Measurements from ENCODE around the gene DDX41. TPM values are rescaled to one million over a fixed set of nuclear protein-coding genes. Genes with fewer than 3 reads are reported as not detected.

DDX41 gene
- total and polyA plus RNA-seq, 2 of the 13 experiments (the other 11 are each of a cell fraction or from before 2014, with no cell fraction given), result 62.8 to 105 TPM

- no peak for TF ChIP-seq ETS1 (CRISPR knock-in tag; IDR thresholded peaks at IDR 0.05)
- no peak for TF ChIP-seq BCL6 (CRISPR knock-in tag; IDR thresholded peaks at IDR 0.05)
- no peak for TF ChIP-seq ZBTB25 (CRISPR knock-in tag; IDR thresholded peaks at IDR 0.05)
- no peak for TF ChIP-seq ZNF414 (CRISPR knock-in tag; IDR thresholded peaks at IDR 0.05)
- TF ChIP-seq MAFK (conservative IDR thresholded peaks at IDR 0.05 in 1 of 2, IDR thresholded peaks at IDR 0.05 in 1 of 2; ENCODE audit: low read length in 2 of 2), result no peak
- no peak for TF ChIP-seq JUND (CRISPR knock-in tag; IDR thresholded peaks at IDR 0.05)
- TF ChIP-seq DDIT3 (CRISPR knock-in tag; IDR thresholded peaks at IDR 0.05), result no peak
- TF ChIP-seq ZIK1 (CRISPR knock-in tag; IDR thresholded peaks at IDR 0.05; ENCODE audit: borderline replicate concordance, low read depth), result no peak
- no peak for TF ChIP-seq SCMH1 (CRISPR knock-in tag; IDR thresholded peaks at IDR 0.05; ENCODE audit: borderline replicate concordance)
These were observed 10.8 kb upstream of the DDX41 start (continued) for GRCh38 chr5:177527595-177527994.

- H2AFZ ChIP-seq (ENCODE audit: low read length), result no peak overlapping the region
- no peak overlapping the region for H3K4me3 ChIP-seq (replicated peaks in 1 of 3; ENCODE audit: insufficient read depth in 1 of 3, low read depth in 2 of 3, low read length in 3 of 3)
- no peak overlapping the region for H3K27ac ChIP-seq (ENCODE audit: extremely low read length, insufficient read depth, low read length)
- H3K9me3 ChIP-seq (ENCODE audit: low read length), result no peaks in the 10 kb centered on the region
- no peak overlapping the region for H3K9ac ChIP-seq (ENCODE audit: insufficient read depth, low read depth, low read length)
- no peak for ATAC-seq
- H3K36me3 ChIP-seq (replicated peaks in 1 of 2; ENCODE audit: control insufficient read depth in 1 of 2, insufficient read depth in 2 of 2, low read length in 2 of 2), result peaks cover 37 to 86% of the 10 kb centered on the region in 2 experiments
- FAIRE-seq, result no peak
- H3K4me2 ChIP-seq (ENCODE audit: low read depth, low read length), result no peak overlapping the region
- 96% methylated on average over 6 of the region's 6 CpGs for WGBS (ENCODE audit: low lambda C conversion rate)
- no TSS peak for BruUV-seq (replicated peaks)
- CTCF ChIA-PET (ENCODE audit: low intra/inter-chr PET ratio, low total read pairs), result no interaction called here
- no peaks in the 10 kb centered on the region for H3K4me1 ChIP-seq (ENCODE audit: insufficient read depth, low read length)
- no peaks in the 10 kb centered on the region for H3K79me2 ChIP-seq (ENCODE audit: insufficient read depth, low read length)
- POLR2A ChIA-PET, result no interaction called here
- no peaks in the 10 kb centered on the region for H4K20me1 ChIP-seq (ENCODE audit: insufficient read depth, low read length)
- DNase-seq (ENCODE audit: low spot score), result no peak
- in situ Hi-C loops (cut with HindIII; ENCODE audit: extremely low pct_ligation_motif_present, low pct_unique_long_range_greater_than_20kb), result no loop called here
- intact Hi-C loops (cut with micrococcal nuclease; ENCODE audit: unreplicated experiment), result no loop called here
- no peaks in the 10 kb centered on the region for H3K27me3 ChIP-seq (ENCODE audit: control insufficient read depth in 1 of 2, insufficient read depth in 2 of 2, low read length in 2 of 2)
- no peak for TF ChIP-seq TRIM22 (IDR thresholded peaks at IDR 0.05)
- no peak for TF ChIP-seq SIN3A (IDR thresholded peaks at IDR 0.05; ENCODE audit: borderline replicate concordance, low read depth, low read length)
- TF ChIP-seq U2AF1 (optimal IDR thresholded peaks at IDR 0.05; ENCODE audit: low read depth, low read length), result no peak
- no peak for TF ChIP-seq ZNF839 (CRISPR knock-in tag; IDR thresholded peaks at IDR 0.05; ENCODE audit: borderline replicate concordance)
- no peak for TF ChIP-seq ARID3A (IDR thresholded peaks at IDR 0.05; ENCODE audit: low read depth, low read length)
- TF ChIP-seq ZNF232 (CRISPR knock-in tag; IDR thresholded peaks at IDR 0.05; ENCODE audit: borderline replicate concordance), result no peak
- TF ChIP-seq U2AF2 (IDR thresholded peaks at IDR 0.05; ENCODE audit: low read depth, low read length), result no peak
- TF ChIP-seq ZKSCAN8 (CRISPR knock-in tag; IDR thresholded peaks at IDR 0.05; ENCODE audit: borderline replicate concordance), result no peak
These were observed 10.0 kb upstream of the DDX41 start for GRCh38 chr5:177526791-177527190.

All from HepG2 (cell line).